Omental fat pad (tissue), 4 donors: ENCODE measurements around the gene SPRN. TPM values are rescaled to one million over a fixed set of nuclear protein-coding genes. Genes with fewer than 3 reads are reported as not detected.
A peak's percentile ranks its signal among the peaks of the same experiment; 100 is the strongest.

ENCODE experiments used
- ATAC-seq: fragments of 150-250 bp; one replicate; pipeline ENCODE4 v1.9.1; 2016; ENCODE audit warnings: mild to moderate bottlenecking, moderate library complexity; ENCODE audit not compliant: low FRiP score
- DNase-seq: peaks from one replicate; pipeline ENCODE4 v3.0.0-alpha.2; 2019; ENCODE audit warnings: low spot score
- CTCF ChIP-seq, 3 donors: fragments of 450-650 bp; IDR thresholded peaks; one replicate each; pipeline ENCODE4 v1.5.1; 2016 to 2017; ENCODE audit warnings: antibody characterized with exemption in 3 of 3, mild to moderate bottlenecking in 3 of 3, moderate library complexity in 2 of 3
- total RNA-seq, 4 donors: library from RNA; depleted of rRNA; stranded (reverse); fragments of >200 nt; gene quantifications; one replicate each; pipeline ENCODE4 v1.1.0, GENCODE V29; 2016

SPRN gene
- total RNA-seq, 4 donors from 2014 or later = not detected

- TF ChIP-seq CTCF (IDR thresholded peaks at IDR 0.05) = no peak
- DNase-seq = no peak
- ATAC-seq = no peak
Measured at GRCh38 chr10:133451346-133451745, 26.9 kb upstream of the SPRN start.

GRCh38 chr10:133448120-133448519 is 23.7 kb upstream of the SPRN start:
- ATAC-seq (no peak), DNase-seq (no peak)
- no peak for TF ChIP-seq CTCF (IDR thresholded peaks at IDR 0.05)

GRCh38 chr10:133446979-133447378 is 22.6 kb upstream of the SPRN start:
- ATAC-seq = no peak
- DNase-seq = no peak
- no peak for TF ChIP-seq CTCF (IDR thresholded peaks at IDR 0.05)

GRCh38 chr10:133445751-133446708 is 21.6 kb upstream of the SPRN start:
- DNase-seq (no peak), ATAC-seq (no peak)
- no peak for TF ChIP-seq CTCF (IDR thresholded peaks at IDR 0.05)

GRCh38 chr10:133445268-133445732 is 20.9 kb upstream of the SPRN start:
- TF ChIP-seq CTCF (IDR thresholded peaks at IDR 0.05) = no peak
- ATAC-seq (peak; percentile 22), DNase-seq (no peak)

GRCh38 chr10:133444342-133445267 is 20.2 kb upstream of the SPRN start:
- TF ChIP-seq CTCF (IDR thresholded peaks at IDR 0.05) = no peak
- ATAC-seq (no peak), DNase-seq (no peak)
